Nasal cavity respiratory epithelium epithelial cell of viscerocranial mucosa (primary cell): ENCODE data around the gene TCIRG1. TPM values are rescaled to one million over a fixed set of nuclear protein-coding genes. Genes with fewer than 3 reads are reported as not detected.

Source experiments
- total RNA-seq: library from RNA; depleted of rRNA; stranded (reverse); fragments of >200 nt; gene quantifications from 2 replicates; pipeline ENCODE4 v1.2.3, GENCODE V29; 2014

TCIRG1 gene, protein sequence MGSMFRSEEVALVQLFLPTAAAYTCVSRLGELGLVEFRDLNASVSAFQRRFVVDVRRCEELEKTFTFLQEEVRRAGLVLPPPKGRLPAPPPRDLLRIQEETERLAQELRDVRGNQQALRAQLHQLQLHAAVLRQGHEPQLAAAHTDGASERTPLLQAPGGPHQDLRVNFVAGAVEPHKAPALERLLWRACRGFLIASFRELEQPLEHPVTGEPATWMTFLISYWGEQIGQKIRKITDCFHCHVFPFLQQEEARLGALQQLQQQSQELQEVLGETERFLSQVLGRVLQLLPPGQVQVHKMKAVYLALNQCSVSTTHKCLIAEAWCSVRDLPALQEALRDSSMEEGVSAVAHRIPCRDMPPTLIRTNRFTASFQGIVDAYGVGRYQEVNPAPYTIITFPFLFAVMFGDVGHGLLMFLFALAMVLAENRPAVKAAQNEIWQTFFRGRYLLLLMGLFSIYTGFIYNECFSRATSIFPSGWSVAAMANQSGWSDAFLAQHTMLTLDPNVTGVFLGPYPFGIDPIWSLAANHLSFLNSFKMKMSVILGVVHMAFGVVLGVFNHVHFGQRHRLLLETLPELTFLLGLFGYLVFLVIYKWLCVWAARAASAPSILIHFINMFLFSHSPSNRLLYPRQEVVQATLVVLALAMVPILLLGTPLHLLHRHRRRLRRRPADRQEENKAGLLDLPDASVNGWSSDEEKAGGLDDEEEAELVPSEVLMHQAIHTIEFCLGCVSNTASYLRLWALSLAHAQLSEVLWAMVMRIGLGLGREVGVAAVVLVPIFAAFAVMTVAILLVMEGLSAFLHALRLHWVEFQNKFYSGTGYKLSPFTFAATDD
- 21.5 and 53.5 TPM in 2 replicates for total RNA-seq

DNA sequence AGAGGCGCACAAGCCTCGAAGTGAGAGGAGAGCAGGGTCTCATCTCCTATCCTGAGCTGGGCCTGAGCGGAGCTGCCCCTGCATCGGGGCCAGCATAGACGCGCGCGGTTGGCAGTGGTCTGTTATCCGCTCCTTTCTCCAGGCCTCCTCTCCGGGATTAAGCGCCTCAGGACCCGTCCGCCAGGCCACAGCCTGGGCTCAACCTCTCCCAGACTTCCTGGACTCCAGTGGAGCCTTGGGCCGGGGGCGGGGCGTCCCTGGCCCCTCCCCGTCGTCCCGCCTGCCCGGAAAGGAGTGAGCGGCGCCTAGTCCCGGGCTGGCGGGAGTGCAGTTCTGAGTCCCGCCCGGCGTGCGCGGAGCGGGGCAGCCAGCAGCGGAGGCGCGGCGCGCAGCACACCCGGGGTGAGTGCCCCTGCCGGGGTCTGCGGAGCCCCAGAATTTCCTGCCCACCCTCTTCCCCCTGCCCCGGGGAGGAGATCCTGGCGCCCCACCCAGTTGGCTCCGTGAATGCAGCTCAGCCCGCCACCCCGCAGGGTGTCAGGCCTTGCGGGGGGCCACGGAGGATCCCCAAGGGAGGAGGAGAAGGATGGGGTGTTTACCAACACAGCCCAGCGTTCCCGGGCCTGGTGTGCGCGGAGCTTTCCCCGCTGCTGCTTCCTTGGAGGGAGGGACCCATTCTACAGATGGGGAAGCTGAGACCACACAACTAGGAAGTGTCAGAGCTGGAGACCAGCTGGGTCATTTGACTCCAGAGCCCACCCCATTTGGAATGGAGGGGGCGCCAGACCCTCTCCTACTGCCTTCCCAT is at the start of gene TCIRG1:
Gene TCIRG1 (plus strand): TSS at position 308 of the 808 bp plus-strand sequence. CDS start 2,247 bp downstream, outside the sequence.

DNA sequence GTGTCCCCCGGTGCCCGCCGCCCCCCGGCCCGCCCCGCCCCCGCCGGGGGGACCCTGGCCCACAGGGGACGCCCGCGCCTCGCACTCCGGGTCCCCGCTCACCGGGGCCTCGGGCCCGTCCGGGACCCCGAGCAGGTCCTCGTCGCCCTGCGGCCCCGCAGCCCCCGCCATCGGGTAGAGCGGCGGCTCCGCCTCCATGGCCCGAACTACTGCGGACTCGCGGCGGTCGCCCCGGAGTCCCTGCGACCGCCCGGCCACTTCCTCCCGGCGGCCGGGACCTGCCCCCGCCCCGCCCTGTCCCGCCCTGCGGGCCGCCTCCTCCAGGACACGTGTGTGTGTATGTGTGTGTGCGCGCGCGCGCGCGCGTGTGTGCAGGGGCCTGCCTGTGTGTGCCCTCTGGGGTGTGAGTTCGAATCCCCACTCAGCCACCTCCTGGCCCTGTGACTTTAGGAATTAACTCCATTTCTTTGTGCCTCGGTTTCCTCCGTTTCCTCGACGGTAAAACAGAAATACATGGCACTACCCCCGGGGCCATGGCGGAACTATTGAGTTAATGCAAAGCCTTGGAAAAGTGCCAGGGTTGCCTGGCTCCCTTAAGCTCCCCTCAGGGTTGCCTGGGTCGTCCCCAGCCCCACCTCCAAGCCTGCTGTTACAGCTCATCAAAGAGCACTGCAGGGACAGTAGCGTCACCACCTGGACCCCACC is 34.8 kb upstream of the TCIRG1 start, which contains the start of gene UNC93B1:
Gene UNC93B1 (minus strand): TSS at position 252 of the 705 bp plus-strand sequence. CDS start 54 bp downstream, at position 198.

DNA sequence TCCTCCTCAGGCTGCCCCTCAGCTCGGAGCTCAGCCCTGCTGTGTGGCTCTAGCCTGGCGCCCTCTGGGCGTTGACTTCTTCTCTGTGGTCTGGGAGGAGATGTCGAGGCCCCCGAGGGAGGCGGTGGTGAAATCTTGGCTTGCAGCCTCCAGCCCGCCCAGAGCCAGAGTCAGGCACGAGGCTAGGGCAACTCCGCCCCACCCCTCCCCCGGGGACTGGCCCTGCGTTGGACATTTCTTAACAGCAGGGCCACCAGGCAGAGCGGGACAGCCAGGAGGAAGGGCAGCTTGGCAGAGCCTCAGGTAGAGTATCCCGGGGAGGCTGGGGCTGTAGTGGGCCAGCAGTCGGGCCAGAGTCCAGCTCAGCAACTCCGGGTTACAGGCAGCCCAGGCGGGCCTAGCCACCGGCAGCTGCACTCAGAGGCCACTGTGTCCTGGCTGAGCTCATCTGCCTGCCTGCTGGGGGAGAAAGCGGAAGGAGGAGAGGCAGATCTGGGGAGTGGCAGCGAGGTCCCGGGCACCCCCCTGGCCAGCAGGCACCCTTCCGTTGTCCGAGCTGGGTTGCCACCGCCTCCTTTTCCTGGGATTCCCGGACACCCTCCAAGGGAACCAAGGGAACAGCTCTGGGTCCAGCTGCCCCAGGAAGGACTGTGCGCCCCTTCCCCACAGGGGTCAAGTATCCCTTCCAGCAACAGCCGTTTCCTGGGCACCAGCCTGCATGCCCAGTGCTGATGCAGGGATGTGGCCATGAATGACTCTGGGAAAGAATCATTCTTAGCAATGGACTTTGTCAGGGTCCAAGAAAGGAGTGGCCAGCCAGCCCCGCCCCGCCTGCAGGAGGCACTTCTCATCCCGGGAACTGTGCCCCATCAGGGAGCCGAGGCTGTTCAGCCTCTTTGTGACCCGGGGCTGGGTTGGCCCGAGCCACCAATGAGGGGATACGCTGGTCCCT is 28.5 kb upstream of the TCIRG1 start, which contains the start of gene ALDH3B1:
Gene ALDH3B1 (plus strand): TSS at position 238 of the 952 bp plus-strand sequence. CDS start 4,971 bp downstream, outside the sequence.

GRCh38 chr11:68030318-68031143 is 8.3 kb upstream of the TCIRG1 start, which contains the start of gene NDUFS8:
TSS of gene NDUFS8 (plus strand) at chr11:68030681. CDS start at chr11:68032152, 1,471 bp downstream.

Other genes with a start within 250 kb of the TCIRG1 start
- gene UNC93B1, start 34.9 kb upstream of the TCIRG1 start, total RNA-seq, result 26.3 and 29.1 TPM in 2 replicates
- 1.0 and 3.0 TPM in 2 replicates for gene ALDH3B1, start 28.7 kb upstream of the TCIRG1 start, total RNA-seq
- 97.7 and 109 TPM in 2 replicates for gene NDUFS8, start 8.3 kb upstream of the TCIRG1 start, total RNA-seq
- 4.1 and 8.4 TPM in 2 replicates for gene CHKA, start 82.4 kb downstream of the TCIRG1 start, total RNA-seq
- 41.7 and 47.4 TPM in 2 replicates for gene KMT5B, start 174.3 kb downstream of the TCIRG1 start, total RNA-seq
- 25.6 and 29.2 TPM in 2 replicates for gene C11orf24, start 232.9 kb downstream of the TCIRG1 start, total RNA-seq